GM12878 (cell line): ENCODE data around the gene C8B. TPM values are rescaled to one million over a fixed set of nuclear protein-coding genes. Genes with fewer than 3 reads are reported as not detected.

Source experiments
- BHLHE40 ChIP-seq, 2 experiments: fragments of 450-650 bp in 1 of 2; IDR thresholded peaks; 2 replicates each; pipeline ENCODE4 v1.6.1; 2011 to 2017; ENCODE audit warnings: low read depth in 2 of 2, borderline replicate concordance in 1 of 2, improper control_type of control experiment in 1 of 2, low read length in 1 of 2, mild to moderate bottlenecking in 1 of 2
- EZH2 ChIP-seq: IDR thresholded peaks from 2 replicates; pipeline ENCODE4 v1.6.1; 2012; ENCODE audit warnings: low read depth, mild to moderate bottlenecking, control low read depth, inconsistent platforms, low read length, borderline replicate concordance; ENCODE audit not compliant: control insufficient read depth
- FOXK2 ChIP-seq: fragments of 450-650 bp; IDR thresholded peaks from 2 replicates; pipeline ENCODE4 v1.6.1; 2017; ENCODE audit warnings: mild to moderate bottlenecking, moderate library complexity
- MYB ChIP-seq: fragments of 150-350 bp; IDR thresholded peaks from 2 replicates; pipeline ENCODE4 v1.6.1; 2014; ENCODE audit warnings: mild to moderate bottlenecking, low read depth, low read length, borderline replicate concordance
- polyA plus RNA-seq, 11 experiments: library from polyadenylated mRNA; depleted of rRNA in 4 of 11; unstranded in 6 of 11; stranded (reverse) in 5 of 11; fragments of >200 nt; fragmentation: Nextera tagmentation in 4 of 11; fragmentation: Illumina TruSeq in 1 of 11; extraction: Ambion mirVana in 4 of 11; extraction: Trizol in 1 of 11; gene quantifications; 1 replicate in 1 of 11; 2 replicates in 10 of 11; pipeline versions ENCODE4 v1.2.1 to v1.2.3, GENCODE V29; 2011 to 2016; ENCODE audit warnings: inconsistent platforms in 2 of 11, missing spikeins in 2 of 11, low read depth in 1 of 11
- total RNA-seq, 4 experiments: library from RNA; depleted of rRNA in 3 of 4; stranded (reverse); fragments of >200 nt in 3 of 4; fragmentation: Illumina TruSeq in 1 of 4; extraction: Trizol in 1 of 4; gene quantifications; 2 replicates each; pipeline versions ENCODE4 v1.2.1 to v1.2.3, GENCODE V29; 2013 to 2021
- TF ChIP-seq, protein P1 (sequence below): IDR thresholded peaks from 2 replicates; pipeline ENCODE4 v1.6.1; 2012; ENCODE audit warnings: improper control_type of control experiment, low read depth, low read length; ENCODE audit not compliant: insufficient replicate concordance
- TF ChIP-seq, protein P2 (sequence below): fragments of 450-650 bp; IDR thresholded peaks from 2 replicates; pipeline ENCODE4 v1.6.1; 2016; ENCODE audit warnings: mild to moderate bottlenecking
- TF ChIP-seq, protein P3 (sequence below): fragments of 450-650 bp; IDR thresholded peaks from 2 replicates; pipeline ENCODE4 v1.6.1; 2017; ENCODE audit warnings: mild to moderate bottlenecking
- TF ChIP-seq, protein P4 (sequence below): IDR thresholded peaks from 2 replicates; pipeline ENCODE4 v1.6.1; 2012; ENCODE audit warnings: low read depth, low read length, improper control_type of control experiment

The C8B gene
- total and polyA plus RNA-seq, 10 of the 15 experiments (the other 5 are each of a cell fraction or from before 2014, with no cell fraction given) = not detected

DNA sequence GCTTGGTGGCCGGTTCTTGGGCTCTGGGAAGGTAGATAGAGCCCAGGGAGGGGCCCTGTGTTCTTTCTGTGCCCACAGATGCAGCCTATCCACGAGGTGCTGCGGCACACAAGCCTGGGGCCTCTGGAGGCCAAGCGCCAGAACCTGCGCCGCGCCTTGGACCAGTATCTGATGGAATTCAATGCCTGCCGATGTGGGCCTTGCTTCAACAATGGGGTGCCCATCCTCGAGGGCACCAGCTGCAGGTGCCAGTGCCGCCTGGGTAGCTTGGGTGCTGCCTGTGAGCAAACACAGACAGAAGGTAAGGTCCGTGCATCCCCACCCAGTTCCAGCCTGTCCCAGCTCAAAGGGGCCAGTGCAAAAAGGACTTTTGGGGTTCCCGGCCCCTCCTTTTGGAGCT is 53.5 kb downstream of the C8B start (continued):
- TF ChIP-seq, protein P1, sequence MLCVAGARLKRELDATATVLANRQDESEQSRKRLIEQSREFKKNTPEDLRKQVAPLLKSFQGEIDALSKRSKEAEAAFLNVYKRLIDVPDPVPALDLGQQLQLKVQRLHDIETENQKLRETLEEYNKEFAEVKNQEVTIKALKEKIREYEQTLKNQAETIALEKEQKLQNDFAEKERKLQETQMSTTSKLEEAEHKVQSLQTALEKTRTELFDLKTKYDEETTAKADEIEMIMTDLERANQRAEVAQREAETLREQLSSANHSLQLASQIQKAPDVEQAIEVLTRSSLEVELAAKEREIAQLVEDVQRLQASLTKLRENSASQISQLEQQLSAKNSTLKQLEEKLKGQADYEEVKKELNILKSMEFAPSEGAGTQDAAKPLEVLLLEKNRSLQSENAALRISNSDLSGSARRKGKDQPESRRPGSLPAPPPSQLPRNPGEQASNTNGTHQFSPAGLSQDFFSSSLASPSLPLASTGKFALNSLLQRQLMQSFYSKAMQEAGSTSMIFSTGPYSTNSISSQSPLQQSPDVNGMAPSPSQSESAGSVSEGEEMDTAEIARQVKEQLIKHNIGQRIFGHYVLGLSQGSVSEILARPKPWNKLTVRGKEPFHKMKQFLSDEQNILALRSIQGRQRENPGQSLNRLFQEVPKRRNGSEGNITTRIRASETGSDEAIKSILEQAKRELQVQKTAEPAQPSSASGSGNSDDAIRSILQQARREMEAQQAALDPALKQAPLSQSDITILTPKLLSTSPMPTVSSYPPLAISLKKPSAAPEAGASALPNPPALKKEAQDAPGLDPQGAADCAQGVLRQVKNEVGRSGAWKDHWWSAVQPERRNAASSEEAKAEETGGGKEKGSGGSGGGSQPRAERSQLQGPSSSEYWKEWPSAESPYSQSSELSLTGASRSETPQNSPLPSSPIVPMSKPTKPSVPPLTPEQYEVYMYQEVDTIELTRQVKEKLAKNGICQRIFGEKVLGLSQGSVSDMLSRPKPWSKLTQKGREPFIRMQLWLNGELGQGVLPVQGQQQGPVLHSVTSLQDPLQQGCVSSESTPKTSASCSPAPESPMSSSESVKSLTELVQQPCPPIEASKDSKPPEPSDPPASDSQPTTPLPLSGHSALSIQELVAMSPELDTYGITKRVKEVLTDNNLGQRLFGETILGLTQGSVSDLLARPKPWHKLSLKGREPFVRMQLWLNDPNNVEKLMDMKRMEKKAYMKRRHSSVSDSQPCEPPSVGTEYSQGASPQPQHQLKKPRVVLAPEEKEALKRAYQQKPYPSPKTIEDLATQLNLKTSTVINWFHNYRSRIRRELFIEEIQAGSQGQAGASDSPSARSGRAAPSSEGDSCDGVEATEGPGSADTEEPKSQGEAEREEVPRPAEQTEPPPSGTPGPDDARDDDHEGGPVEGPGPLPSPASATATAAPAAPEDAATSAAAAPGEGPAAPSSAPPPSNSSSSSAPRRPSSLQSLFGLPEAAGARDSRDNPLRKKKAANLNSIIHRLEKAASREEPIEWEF = no peak
- TF ChIP-seq, protein P2, sequence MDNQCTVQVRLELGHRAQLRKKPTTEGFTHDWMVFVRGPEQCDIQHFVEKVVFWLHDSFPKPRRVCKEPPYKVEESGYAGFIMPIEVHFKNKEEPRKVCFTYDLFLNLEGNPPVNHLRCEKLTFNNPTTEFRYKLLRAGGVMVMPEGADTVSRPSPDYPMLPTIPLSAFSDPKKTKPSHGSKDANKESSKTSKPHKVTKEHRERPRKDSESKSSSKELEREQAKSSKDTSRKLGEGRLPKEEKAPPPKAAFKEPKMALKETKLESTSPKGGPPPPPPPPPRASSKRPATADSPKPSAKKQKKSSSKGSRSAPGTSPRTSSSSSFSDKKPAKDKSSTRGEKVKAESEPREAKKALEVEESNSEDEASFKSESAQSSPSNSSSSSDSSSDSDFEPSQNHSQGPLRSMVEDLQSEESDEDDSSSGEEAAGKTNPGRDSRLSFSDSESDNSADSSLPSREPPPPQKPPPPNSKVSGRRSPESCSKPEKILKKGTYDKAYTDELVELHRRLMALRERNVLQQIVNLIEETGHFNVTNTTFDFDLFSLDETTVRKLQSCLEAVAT = no peak
- TF ChIP-seq, protein P3, sequence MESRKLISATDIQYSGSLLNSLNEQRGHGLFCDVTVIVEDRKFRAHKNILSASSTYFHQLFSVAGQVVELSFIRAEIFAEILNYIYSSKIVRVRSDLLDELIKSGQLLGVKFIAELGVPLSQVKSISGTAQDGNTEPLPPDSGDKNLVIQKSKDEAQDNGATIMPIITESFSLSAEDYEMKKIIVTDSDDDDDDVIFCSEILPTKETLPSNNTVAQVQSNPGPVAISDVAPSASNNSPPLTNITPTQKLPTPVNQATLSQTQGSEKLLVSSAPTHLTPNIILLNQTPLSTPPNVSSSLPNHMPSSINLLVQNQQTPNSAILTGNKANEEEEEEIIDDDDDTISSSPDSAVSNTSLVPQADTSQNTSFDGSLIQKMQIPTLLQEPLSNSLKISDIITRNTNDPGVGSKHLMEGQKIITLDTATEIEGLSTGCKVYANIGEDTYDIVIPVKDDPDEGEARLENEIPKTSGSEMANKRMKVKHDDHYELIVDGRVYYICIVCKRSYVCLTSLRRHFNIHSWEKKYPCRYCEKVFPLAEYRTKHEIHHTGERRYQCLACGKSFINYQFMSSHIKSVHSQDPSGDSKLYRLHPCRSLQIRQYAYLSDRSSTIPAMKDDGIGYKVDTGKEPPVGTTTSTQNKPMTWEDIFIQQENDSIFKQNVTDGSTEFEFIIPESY = no peak
- TF ChIP-seq, protein P4, sequence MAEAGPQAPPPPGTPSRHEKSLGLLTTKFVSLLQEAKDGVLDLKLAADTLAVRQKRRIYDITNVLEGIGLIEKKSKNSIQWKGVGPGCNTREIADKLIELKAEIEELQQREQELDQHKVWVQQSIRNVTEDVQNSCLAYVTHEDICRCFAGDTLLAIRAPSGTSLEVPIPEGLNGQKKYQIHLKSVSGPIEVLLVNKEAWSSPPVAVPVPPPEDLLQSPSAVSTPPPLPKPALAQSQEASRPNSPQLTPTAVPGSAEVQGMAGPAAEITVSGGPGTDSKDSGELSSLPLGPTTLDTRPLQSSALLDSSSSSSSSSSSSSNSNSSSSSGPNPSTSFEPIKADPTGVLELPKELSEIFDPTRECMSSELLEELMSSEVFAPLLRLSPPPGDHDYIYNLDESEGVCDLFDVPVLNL = no peak
- TF ChIP-seq MYB = no peak
- TF ChIP-seq BHLHE40 (IDR thresholded peaks at IDR 0.05; ENCODE audit: borderline replicate concordance in 1 of 2, low read depth in 2 of 2, low read length in 1 of 2) = no peak
- TF ChIP-seq FOXK2 = no peak
- no peak for TF ChIP-seq EZH2
